PC-3 (cell line): ENCODE data around the gene FOXI1. TPM values are rescaled to one million over a fixed set of nuclear protein-coding genes. Genes with fewer than 3 reads are reported as not detected.

Experiments
- ATAC-seq: fragments of 200-7000 bp; cut with Tn5 transposase; 2 replicates; pipeline ENCODE4 v1.9.1; 2020; ENCODE audit warnings: mild to moderate bottlenecking, moderate library complexity
- BruUV-seq: library from RNA; stranded (reverse); fragments of 400-500 nt; replicated peaks from 2 replicates; lab custom pipeline; 2021; lab: Mats Ljungman, UMichigan
- CTCF ChIA-PET: fragments of 300-600 bp; sonication (Branson Sonifier 250); formaldehyde crosslinking; loops from one replicate; lab custom pipeline; 2022; ENCODE audit warnings: antibody characterized with exemption; lab: Charles Lee
- POLR2A ChIA-PET: fragments of 300-600 bp; sonication (Branson Sonifier 250); formaldehyde crosslinking; loops from one replicate; lab custom pipeline; 2022; ENCODE audit warnings: antibody characterized with exemption; ENCODE audit not compliant: unreplicated experiment; lab: Charles Lee
- DNase-seq: peaks from one replicate; pipeline ENCODE4 v3.0.0-alpha.2; 2015
- H2AFZ ChIP-seq: fragments of 300-600 bp; sonication (generic); 2 replicates; pipeline ENCODE4 v1.6.0; 2016; ENCODE audit warnings: antibody characterized with exemption, low read length
- H3F3A ChIP-seq: fragments of 300-600 bp; sonication (generic); one replicate; pipeline ENCODE4 v1.6.0; 2017; ENCODE audit warnings: antibody characterized with exemption, low read length, control low read depth, mild to moderate bottlenecking; ENCODE audit not compliant: unreplicated experiment
- H3K27ac ChIP-seq: fragments of 300-600 bp; sonication (generic); 2 replicates; pipeline ENCODE4 v1.5.1; 2016; ENCODE audit warnings: mild to moderate bottlenecking, low read length
- H3K27me3 ChIP-seq: fragments of 300-600 bp; sonication (generic); 2 replicates; pipeline ENCODE4 v1.6.1; 2016; ENCODE audit warnings: low read length, mixed read lengths
- H3K36me3 ChIP-seq: fragments of 300-600 bp; sonication (generic); 2 replicates; pipeline ENCODE4 v1.6.1; 2016; ENCODE audit warnings: low read depth, mixed run types, low read length, mixed read lengths
- H3K4me1 ChIP-seq: fragments of 300-600 bp; sonication (generic); 2 replicates; pipeline ENCODE4 v1.5.1; 2016; ENCODE audit warnings: low read length; ENCODE audit not compliant: insufficient read depth
- H3K4me2 ChIP-seq: fragments of 300-600 bp; sonication (generic); 2 replicates; pipeline ENCODE4 v1.6.0; 2016; ENCODE audit warnings: low read length
- H3K4me3 ChIP-seq: fragments of 300-600 bp; sonication (generic); 2 replicates; pipeline ENCODE4 v1.5.1; 2016; ENCODE audit warnings: mild to moderate bottlenecking, low read length, mixed read lengths
- H3K79me2 ChIP-seq: fragments of 300-600 bp; sonication (generic); 2 replicates; pipeline ENCODE4 v1.6.1; 2017; ENCODE audit warnings: low read length, mixed read lengths
- H3K9ac ChIP-seq: fragments of 300-600 bp; sonication (generic); 2 replicates; pipeline ENCODE4 v1.6.0; 2016; ENCODE audit warnings: mild to moderate bottlenecking, low read length
- H3K9me2 ChIP-seq: fragments of 300-600 bp; sonication (generic); replicated peaks from 2 replicates; pipeline ENCODE4 v1.6.1; 2016; ENCODE audit warnings: mixed run types, low read length, mixed read lengths
- H3K9me3 ChIP-seq: fragments of 300-600 bp; sonication (generic); 2 replicates; pipeline ENCODE4 v1.6.1; 2016; ENCODE audit warnings: low read length, mixed read lengths
- H4K20me1 ChIP-seq: fragments of 300-600 bp; sonication (generic); 2 replicates; pipeline ENCODE4 v1.6.1; 2016; ENCODE audit warnings: low read length, mixed read lengths
- CTCF ChIP-seq: fragments of 300-600 bp; sonication (generic); conservative IDR thresholded peaks from 2 replicates; pipeline ENCODE4 v1.5.1; 2017; ENCODE audit warnings: antibody characterized with exemption, low read depth, mild to moderate bottlenecking, low read length
- EZH2 ChIP-seq: fragments of 300-600 bp; sonication (generic); IDR thresholded peaks from one replicate; pipeline ENCODE4 v1.6.1; 2017; ENCODE audit warnings: antibody characterized with exemption, mild to moderate bottlenecking, low read length; ENCODE audit not compliant: unreplicated experiment
- EZH2phosphoT487 ChIP-seq: fragments of 300-600 bp; sonication (generic); IDR thresholded peaks from 2 replicates; pipeline ENCODE4 v1.6.1; 2018; ENCODE audit warnings: mild to moderate bottlenecking, antibody characterized with exemption, low read length, borderline replicate concordance
- intact Hi-C: fragments of 100-400 bp; cut with micrococcal nuclease; formaldehyde crosslinking; loops from 2 replicates; pipeline ENCODE4 v1.9.0; 2023
- total RNA-seq: library from RNA; depleted of rRNA; stranded (reverse); fragments of >200 nt; gene quantifications from 2 replicates; pipeline ENCODE4 v1.2.3, GENCODE V29; 2014

The FOXI1 gene
- total RNA-seq, 1 experiment from 2014 or later: not detected

- H3F3A ChIP-seq: no peaks in the 10 kb centered on the region
- TF ChIP-seq EZH2: no peak
- TF ChIP-seq EZH2phosphoT487: no peak
- TF ChIP-seq CTCF: no peak
- no peak overlapping the region for H3K9ac ChIP-seq
- no peak overlapping the region for H3K4me3 ChIP-seq
- no peaks in the 10 kb centered on the region for H3K9me2 ChIP-seq
- DNase-seq (no peak), ATAC-seq (no peak)
- ChIA-PET CTCF (no interaction called here), POLR2A (no interaction called here)
- no peaks in the 10 kb centered on the region for H3K4me1 ChIP-seq
- no peaks in the 10 kb centered on the region for H3K9me3 ChIP-seq
- intact Hi-C loops: no loop called here
- no peaks in the 10 kb centered on the region for H3K36me3 ChIP-seq
- no TSS peak for BruUV-seq
- no peak overlapping the region for H2AFZ ChIP-seq
- no peak overlapping the region for H3K27ac ChIP-seq
- no peak overlapping the region for H3K4me2 ChIP-seq
- H3K79me2 ChIP-seq: no peaks in the 10 kb centered on the region
- H4K20me1 ChIP-seq: no peaks in the 10 kb centered on the region
- H3K27me3 ChIP-seq: no peaks in the 10 kb centered on the region
Observed at GRCh38 chr5:170143710-170144109, 38.0 kb downstream of the FOXI1 start.

- DNase-seq (no peak), ATAC-seq (no peak)
- TF ChIP-seq CTCF (no peak), EZH2 (no peak), EZH2phosphoT487 (no peak)
- no TSS peak for BruUV-seq
- Histone ChIP-seq H3K27me3 (no peaks in the 10 kb centered on the region), H3K9me2 (no peaks in the 10 kb centered on the region), H3K79me2 (no peaks in the 10 kb centered on the region), H2AFZ (no peak overlapping the region), H3K4me1 (no peaks in the 10 kb centered on the region), H3K27ac (no peak overlapping the region), H3K9me3 (no peaks in the 10 kb centered on the region), H3K4me2 (no peak overlapping the region), H4K20me1 (no peaks in the 10 kb centered on the region), H3K36me3 (no peaks in the 10 kb centered on the region), H3K4me3 (no peak overlapping the region), H3K9ac (no peak overlapping the region), H3F3A (no peaks in the 10 kb centered on the region)
- intact Hi-C loops: no loop called here
- ChIA-PET POLR2A (no interaction called here), CTCF (no interaction called here)
Observed at GRCh38 chr5:170144286-170145023, 38.8 kb downstream of the FOXI1 start.

- intact Hi-C loops: no loop called here
- Histone ChIP-seq H3K9me2 (no peaks in the 10 kb centered on the region), H3K36me3 (no peaks in the 10 kb centered on the region), H3K4me1 (no peaks in the 10 kb centered on the region), H3K79me2 (no peaks in the 10 kb centered on the region), H3K27ac (no peak overlapping the region), H2AFZ (no peak overlapping the region), H3K27me3 (no peaks in the 10 kb centered on the region), H3K4me3 (no peak overlapping the region), H4K20me1 (no peaks in the 10 kb centered on the region), H3K4me2 (no peak overlapping the region), H3K9me3 (no peaks in the 10 kb centered on the region), H3F3A (no peaks in the 10 kb centered on the region), H3K9ac (no peak overlapping the region)
- DNase-seq (no peak), ATAC-seq (no peak)
- POLR2A ChIA-PET: no interaction called here
- CTCF ChIA-PET: no interaction called here
- TF ChIP-seq CTCF: no peak
- TF ChIP-seq EZH2: no peak
- no peak for TF ChIP-seq EZH2phosphoT487
- no TSS peak for BruUV-seq
Observed at GRCh38 chr5:170145462-170145861, 39.8 kb downstream of the FOXI1 start.
